ENCODE results near the gene ATG16L2. TPM values are rescaled to one million over a fixed set of nuclear protein-coding genes. Genes with fewer than 3 reads are reported as not detected.
"Not testable (repeated sequence)": the region's sequence is repeated elsewhere in the genome, so short reads cannot be mapped to it uniquely, and the experiment has no call there.

ATG16L2 gene
- total RNA-seq, 2 experiments from 2014 or later: 57.0 to 60.1 TPM

DNA sequence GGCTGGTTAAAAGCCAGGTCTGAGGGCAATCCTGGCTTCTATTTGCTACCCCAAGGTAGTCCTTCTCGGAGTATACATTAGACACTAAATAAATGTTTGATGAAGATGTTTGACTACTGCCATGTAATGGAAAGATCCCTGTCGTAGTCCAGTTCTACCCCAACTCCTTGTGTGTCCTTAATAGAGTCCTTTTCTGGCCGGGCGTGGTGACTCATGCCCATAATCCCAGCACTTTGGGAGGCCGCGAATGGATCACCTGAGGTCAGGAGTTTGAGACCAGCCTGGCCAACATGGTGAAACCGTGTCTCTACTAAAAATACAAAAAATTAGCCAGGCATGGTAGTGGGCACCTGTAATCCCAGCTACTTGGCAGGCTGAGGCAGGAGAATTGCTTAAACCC, 23.0 kb upstream of the ATG16L2 start:
- ChIA-PET CTCF (interaction anchor here (3.7 kb wide), 1 partner anchor 107 kb away, joined by 15 read pairs; no protein-coding TSS in a partner anchor), POLR2A (interaction anchor here (1.7 kb wide), 1 partner anchor 10 kb away, joined by 5 read pairs; no protein-coding TSS in a partner anchor)

DNA sequence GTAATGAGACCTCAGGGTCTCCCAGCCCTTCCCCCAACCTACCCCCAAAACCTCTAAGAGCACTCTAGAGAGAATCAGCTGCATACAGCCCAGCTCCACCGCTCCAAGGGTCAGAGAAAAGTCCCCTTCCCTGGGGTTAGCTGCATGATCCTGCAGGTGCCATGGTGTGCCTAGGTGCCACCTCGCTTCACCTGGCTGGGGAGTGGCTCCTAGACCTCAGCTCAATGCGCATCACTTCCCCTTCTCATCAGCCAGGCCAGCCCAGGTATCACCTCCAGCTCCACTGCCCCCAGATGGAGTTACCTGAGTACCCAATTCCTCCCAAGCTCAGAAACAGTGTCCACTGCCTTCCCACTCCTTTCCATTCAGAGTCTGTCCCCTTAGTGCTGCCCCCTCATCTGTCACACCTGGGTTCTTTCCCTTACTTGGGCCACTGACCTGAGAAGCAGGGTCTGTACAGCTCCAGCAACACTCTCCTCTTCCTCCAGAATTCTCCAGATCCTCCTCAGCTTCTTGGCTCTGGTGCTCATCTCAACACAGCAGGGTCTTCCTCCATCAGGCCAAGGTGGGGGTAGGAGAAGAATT, 21.7 kb upstream of the ATG16L2 start:
- CTCF ChIA-PET: interaction anchor here (0.6 to 4.3 kb wide), 11 partner anchors 10 to 108 kb away, joined by 3 to 59 read pairs (median 3); no protein-coding TSS in a partner anchor
- POLR2A ChIA-PET: interaction anchor here (1.5 to 1.9 kb wide), 2 partner anchors 21 to 70 kb away, joined by 3 to 9 read pairs; no protein-coding TSS in a partner anchor

DNA sequence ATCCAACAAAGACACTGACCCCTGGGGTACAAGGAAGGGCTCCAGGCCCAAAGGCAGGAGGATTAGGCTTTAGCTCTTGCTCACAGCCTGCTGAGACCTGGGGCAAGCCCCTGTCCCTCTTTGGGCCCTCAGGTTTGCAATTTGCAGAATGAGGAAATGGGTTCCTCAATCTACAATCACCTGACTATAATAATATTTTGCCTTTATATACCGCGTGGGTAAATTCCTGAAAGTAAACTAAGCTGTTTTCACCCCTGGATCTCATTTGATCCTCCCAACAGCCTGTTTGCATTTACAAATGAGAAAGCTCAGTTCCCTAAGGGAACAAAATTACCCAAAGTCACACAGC, 21.2 kb upstream of the ATG16L2 start:
- POLR2A ChIA-PET: interaction anchor here (1.3 to 1.9 kb wide), 4 partner anchors 20 to 71 kb away, joined by 3 to 9 read pairs (median 4); no protein-coding TSS in a partner anchor
- CTCF ChIA-PET: interaction anchor here (0.9 to 4.3 kb wide), 10 partner anchors 11 to 109 kb away, joined by 3 to 59 read pairs (median 5); no protein-coding TSS in a partner anchor

DNA sequence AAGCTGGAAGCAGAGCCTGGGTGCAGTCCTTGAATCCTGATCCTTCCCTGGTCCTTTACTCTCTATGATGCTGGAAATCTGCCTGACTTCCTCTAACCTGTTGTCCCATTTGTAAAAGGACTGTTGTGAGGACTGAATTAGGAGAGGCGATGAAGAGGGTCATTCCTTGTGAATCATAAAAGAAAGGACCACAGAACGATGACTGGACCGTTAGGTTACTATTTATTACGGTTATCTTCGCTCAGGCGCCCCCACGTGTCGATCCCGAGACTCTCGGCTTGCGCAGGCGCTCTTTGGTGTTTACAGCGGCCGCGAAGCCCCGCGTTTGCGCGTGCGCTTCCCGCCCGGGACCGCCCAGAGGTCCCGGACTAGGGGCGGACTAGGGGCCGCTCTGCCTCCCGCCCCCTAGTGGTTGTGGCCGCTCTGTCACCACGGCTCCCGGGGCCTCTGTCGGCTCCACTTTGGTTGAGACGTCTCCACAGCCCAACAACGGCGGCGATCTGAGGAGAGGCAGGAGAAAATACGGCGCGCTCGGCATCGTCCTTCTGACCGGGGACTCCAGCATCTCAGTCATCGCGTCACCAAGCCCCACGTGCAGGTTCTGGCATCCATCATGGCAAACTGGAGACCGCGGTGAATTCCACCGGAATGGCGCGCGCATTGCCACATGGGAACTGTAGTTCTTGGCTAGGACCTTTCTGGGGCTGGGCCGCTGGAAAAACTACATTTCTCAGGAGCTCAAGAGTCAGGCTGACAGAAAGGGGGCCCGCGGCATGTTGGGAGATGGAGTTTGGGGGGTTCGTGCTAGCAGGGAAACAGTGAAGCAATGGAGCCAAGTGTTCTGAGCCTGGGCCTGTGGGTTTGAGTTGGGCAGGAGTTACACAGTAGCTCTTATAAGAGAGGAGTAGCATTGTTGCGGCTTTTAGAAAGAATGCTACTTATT, 20.5 kb upstream of the ATG16L2 start, which contains the start of gene STARD10:
STARD10 (minus strand) TSS at position 623 of the 943 bp plus-strand sequence. CDS start 12,866 bp downstream, outside the sequence.
- POLR2A ChIA-PET: interaction anchor here (0.8 to 1.9 kb wide), 9 partner anchors 9 to 72 kb away, joined by 3 to 9 read pairs (median 4); no protein-coding TSS in a partner anchor
- CTCF ChIA-PET: interaction anchor here (0.6 to 4.3 kb wide), 24 partner anchors 11 to 1241 kb away, joined by 3 to 59 read pairs (median 4); partner anchors contain the start of gene ARAP1

DNA sequence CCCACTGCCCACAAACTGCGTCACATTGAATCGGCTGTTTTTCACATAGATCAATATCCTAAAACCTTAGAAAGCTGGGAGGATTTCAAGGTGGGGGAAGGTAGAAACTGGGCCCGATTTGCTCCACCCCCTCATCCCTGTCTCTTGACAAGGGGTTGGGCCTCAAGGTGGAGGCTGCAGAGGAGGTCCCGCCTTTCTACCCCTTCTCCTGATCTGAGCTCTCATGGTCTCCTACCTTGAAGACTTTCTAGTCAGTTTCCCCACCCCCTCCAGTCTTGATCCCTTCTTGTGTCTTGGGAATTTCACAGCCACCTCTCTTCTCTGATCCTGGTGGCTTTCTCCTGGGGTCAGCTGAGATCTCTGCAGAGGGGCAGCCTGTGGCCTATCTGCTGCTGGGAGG, 15.8 kb upstream of the ATG16L2 start:
- ChIA-PET CTCF (interaction anchor here (0.7 kb wide), 1 partner anchor 73 kb away, joined by 3 read pairs; no protein-coding TSS in a partner anchor), POLR2A (interaction anchor here (1.1 kb wide), 1 partner anchor 15 kb away, joined by 3 read pairs; no protein-coding TSS in a partner anchor)

DNA sequence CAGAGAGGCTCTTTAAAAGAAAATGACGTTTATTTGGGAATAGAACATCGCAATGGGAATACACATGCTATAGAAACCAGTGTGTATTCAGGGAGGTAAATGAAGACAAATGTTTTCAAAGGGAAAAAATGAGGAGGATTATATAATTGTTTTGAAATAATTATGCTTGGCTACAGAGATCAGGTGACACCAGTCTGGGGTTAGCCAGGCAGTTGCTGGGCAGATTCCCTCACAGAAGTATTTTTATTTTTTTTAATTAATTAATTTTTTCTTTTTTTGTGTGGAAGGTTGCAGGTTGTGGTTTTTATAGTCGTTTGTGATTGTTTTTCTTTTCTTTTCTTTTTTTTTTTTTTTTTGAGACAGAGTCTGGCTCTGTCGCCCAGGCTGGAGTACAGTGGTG, 14.8 kb upstream of the ATG16L2 start:
- ChIA-PET CTCF (no interaction called here), POLR2A (interaction anchor here (1.1 kb wide), 1 partner anchor 13 kb away, joined by 3 read pairs; no protein-coding TSS in a partner anchor)

DNA sequence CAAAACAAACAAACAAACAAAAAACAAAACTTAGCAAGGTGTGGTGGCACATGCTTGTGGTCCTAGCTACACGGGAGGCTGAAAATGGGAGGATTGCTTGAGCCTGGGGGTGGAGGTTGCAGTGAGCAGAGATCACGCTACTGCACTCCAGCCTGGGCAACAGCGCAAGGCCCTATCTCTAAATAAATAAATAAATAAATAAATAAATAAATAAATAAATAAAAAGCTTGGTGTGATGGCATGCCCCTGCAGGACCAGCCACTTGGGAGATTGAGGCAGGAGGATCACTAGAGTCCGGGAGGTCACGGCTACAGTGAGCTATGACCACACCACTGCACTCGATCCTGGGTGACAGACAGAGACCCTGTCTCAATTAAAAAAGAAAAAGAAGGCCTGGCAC, 11.4 kb upstream of the ATG16L2 start:
- ChIA-PET POLR2A (interaction anchor here (0.6 to 1.1 kb wide), 2 partner anchors 8 to 76 kb away, joined by 3 to 4 read pairs; partner anchors contain the start of gene STARD10), CTCF (no interaction called here)

DNA sequence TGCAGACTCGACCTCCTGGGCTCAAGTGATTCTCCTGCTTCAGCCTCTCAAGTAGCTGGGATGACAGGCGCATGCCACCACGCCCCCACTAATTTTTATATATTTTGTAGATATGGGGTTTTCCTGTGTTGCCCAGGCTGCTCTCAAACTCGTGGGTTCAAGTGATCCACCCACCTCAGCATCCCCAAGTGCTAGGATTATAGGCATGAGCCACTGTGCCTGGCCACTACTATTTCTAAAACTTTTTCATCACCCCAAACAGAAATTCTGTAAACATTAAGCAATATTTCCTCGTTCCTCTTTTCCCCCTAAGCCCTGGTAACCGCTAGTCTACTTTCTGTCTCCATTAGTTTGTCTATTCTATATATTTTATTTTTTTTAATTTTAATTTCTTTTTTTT, 9.0 kb upstream of the ATG16L2 start:
- ChIA-PET CTCF (no interaction called here), POLR2A (no interaction called here)

DNA sequence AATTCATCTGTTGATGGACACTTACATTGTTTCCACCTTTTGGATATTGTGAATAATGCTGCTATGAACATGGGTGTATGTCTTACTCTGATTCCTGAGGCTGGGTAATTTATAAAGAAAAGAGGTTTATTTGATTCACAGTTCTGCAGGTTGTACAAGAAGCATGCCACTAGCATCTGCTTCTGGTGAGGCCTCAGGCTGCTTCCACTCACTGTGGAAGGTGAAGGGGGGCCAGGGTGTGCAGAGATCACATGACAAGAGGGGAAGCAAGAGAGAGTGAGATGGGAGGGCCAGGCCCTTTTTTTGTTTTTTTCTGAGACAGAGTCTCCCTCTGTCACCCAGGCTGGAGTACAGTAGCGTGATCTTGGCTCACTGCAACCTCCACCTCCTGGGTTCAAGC, 7.8 kb upstream of the ATG16L2 start:
- POLR2A ChIA-PET: interaction anchor here (0.6 kb wide), 1 partner anchor 69 kb away, joined by 3 read pairs; no protein-coding TSS in a partner anchor
- CTCF ChIA-PET: not testable (repeated sequence)

DNA sequence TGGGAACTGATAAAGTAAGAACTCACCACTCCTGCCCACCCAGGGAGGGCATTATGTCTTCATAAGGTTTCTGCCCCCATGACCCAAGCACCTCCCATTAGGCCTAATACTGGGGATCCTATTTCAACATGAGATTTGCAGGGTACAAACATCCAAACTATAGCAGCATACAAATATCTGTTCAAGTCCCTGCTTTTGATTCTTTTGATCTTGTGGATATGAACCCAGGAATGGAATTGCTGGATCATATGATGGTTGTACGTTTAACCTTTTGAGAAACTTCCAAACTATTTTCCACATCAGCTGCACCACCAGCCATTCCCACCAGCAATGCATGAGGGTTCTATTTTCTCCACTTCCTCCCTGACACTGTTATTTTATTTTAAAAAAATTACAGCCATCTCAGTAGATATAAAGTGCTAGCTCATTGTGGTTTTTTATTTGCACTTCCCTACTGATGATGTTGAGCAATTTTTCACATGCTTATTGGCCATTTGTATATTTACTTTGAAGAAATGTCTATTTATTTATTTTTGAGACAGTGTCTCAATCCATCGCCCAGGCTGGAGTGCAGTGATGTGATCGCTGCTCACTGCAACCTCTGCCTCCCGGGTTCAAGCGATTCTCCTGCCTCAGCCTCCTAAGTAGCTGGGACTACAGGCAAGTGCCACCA, 7.1 kb upstream of the ATG16L2 start:
- CTCF ChIA-PET: interaction anchor here (0.6 to 0.9 kb wide), 3 partner anchors 13 to 554 kb away, joined by 3 to 4 read pairs (median 3); partner anchors contain the start of gene STARD10
- POLR2A ChIA-PET: no interaction called here

DNA sequence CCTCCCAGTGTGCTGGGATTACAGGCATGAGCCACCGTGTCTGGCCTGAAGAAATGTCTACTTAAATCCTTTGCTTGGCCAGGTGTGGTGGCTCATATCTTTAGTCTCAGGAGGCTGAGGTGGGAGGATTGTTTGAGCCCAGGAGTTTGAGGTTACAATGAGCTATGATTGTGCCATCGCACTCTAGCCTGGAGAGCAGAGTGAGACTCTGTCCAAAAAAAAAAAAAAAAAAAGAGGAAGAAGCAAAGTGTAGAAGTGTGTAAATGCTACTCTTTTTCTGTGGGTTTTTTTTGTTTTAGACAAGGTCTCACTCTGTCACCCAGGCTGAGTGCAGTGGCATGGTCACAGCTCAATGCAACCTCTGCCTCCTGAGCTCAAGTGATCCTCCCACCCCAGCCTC, 6.4 kb upstream of the ATG16L2 start:
- ChIA-PET CTCF (interaction anchor here (0.6 to 0.9 kb wide), 3 partner anchors 14 to 553 kb away, joined by 3 to 4 read pairs (median 3); partner anchors contain the start of gene STARD10), POLR2A (no interaction called here)

DNA sequence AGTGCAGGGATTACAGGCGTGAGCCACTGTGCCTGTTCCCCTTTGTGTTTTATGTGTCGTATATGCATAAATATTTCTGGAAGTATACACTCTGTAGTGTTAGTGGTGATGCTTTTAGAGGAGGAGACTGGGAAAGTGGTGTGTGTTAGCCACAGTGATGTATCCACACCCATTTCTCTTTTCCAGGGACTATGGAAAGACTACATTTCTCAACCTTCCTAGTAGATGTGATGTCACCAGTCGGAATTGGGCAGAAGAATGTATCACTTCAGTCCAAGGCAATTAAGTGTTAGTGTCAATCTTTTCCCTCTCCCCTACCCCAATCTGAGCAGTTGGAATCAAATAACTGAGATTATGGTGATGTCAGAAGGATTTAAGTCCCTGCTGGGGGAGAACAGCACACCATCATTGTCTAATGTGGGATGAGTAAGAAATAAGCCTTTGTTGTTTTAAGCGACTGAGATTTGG, 5.8 kb upstream of the ATG16L2 start:
- ChIA-PET POLR2A (no interaction called here), CTCF (no interaction called here)

DNA sequence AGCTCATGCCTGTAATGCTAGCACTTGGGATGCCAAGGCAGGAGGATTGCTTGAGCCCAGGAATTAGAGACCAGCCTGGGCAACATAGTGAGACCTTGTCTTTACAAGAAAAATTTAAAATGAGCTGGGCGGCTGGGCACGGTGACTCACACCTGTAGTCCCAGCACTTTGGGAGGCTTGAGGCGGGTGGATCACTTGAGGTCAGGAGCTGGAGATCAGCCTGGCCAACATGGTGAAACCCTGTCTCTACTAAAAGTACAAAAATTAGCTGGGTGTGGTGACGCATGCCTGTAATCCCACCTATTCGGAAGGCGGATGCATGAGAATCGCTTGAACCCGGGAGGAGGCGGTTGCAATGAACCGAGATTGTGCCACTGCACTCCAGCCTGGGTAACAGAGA, 2.5 kb upstream of the ATG16L2 start:
- CTCF ChIA-PET: interaction anchor here (0.6 to 4.0 kb wide), 5 partner anchors 17 to 171 kb away, joined by 3 to 21 read pairs (median 5); partner anchors contain the start of gene STARD10
- POLR2A ChIA-PET: not testable (repeated sequence)

DNA sequence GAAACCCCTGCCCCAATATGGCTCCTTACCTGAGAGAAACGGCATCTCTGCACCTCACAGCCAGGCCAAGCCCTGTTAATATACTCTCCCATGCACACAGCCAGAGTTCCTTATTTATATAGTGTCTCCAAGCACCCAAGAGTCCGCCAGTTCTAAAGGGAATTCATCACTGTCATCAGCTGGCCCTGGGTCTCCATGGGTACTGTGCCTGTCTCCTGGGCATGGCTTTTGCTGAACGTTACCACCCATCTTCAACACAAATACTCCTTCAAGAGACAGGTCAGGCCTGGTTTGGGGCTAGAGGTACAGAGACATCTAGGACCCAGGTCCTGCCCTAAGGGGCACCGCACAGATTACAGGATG, 1.6 kb upstream of the ATG16L2 start:
- ChIA-PET POLR2A (interaction anchor here (0.6 to 2.4 kb wide), 6 partner anchors 11 to 109 kb away, joined by 3 to 8 read pairs (median 5); no protein-coding TSS in a partner anchor), CTCF (interaction anchor here (0.8 to 4.0 kb wide), 14 partner anchors 10 to 129 kb away, joined by 3 to 21 read pairs (median 6); partner anchors contain the start of gene STARD10)

DNA sequence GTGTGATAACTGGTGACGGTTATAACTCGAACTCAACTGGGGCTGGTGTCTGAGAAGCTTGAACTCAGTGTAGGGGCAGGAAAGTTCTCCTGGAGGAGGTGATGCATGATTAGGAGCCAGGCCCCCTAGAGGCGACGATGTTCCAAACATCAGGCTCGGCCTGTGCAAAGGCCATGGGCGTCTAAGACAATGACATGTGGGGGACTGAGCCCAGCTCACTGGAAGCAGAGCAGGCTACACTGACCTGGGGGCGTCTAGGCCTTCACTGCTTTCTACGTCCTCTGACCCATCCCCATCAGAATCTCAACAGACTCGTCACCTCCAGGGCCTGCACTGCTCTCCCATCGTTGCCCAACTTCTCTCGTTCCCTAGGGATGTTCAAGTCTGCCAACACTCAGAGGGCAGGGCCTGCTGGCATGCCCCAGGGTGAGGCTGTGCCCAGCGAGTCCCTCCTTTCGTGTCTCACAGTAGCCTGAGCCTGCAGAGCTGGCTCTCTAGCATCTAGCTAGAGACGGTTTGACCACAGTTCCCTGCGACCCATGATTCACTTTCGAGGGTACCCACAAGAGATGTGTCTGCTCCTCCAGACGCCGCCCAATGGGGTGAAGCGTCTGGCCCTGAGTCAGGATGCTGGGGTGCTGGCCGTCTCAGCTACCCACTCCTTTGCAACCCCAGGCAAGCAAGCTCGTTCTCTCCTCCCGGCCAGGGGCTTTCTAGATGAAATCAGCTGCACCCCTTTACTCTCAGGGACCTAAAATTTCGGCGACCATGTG, 1.1 kb upstream of the ATG16L2 start:
- ChIA-PET CTCF (interaction anchor here (0.8 to 4.0 kb wide), 15 partner anchors 9 to 365 kb away, joined by 3 to 21 read pairs (median 4); partner anchors contain the start of gene STARD10), POLR2A (interaction anchor here (0.6 to 2.4 kb wide), 10 partner anchors 10 to 329 kb away, joined by 3 to 9 read pairs (median 4); partner anchors contain the start of genes FCHSD2 and STARD10)

DNA sequence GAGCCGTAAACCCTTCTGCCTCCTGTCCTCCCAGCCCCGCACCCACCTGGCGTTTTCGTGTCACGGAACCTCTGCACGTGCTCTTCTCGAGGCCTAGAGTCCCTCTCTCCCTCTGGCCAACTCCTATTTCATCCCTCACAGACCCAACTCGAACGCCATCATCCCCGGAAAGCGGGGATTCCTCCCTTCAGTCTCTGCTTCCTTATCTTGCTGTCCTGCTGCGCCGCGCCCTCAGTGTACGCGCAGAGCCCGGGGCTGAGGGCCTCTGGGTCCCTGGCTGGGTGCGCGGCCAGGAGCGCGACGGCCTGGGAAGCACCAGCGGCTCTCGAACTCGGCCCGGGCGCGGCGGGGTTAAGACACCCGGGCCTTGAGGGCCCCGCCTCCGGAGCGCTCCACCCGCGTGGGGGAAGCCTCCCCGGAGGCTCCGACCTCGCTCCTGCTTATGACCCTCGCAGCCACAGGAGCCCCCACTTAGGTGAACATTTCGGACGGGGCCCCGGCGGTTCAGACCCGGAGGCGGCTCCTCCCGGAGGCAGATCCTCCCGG, 398 bp upstream of the ATG16L2 start:
- ChIA-PET POLR2A (interaction anchor here (0.6 to 2.4 kb wide), 7 partner anchors 20 to 329 kb away, joined by 3 to 9 read pairs (median 4); partner anchors contain the start of genes FCHSD2 and STARD10), CTCF (interaction anchor here (1.0 to 4.0 kb wide), 11 partner anchors 8 to 365 kb away, joined by 3 to 21 read pairs (median 6); partner anchors contain the start of gene STARD10)

DNA sequence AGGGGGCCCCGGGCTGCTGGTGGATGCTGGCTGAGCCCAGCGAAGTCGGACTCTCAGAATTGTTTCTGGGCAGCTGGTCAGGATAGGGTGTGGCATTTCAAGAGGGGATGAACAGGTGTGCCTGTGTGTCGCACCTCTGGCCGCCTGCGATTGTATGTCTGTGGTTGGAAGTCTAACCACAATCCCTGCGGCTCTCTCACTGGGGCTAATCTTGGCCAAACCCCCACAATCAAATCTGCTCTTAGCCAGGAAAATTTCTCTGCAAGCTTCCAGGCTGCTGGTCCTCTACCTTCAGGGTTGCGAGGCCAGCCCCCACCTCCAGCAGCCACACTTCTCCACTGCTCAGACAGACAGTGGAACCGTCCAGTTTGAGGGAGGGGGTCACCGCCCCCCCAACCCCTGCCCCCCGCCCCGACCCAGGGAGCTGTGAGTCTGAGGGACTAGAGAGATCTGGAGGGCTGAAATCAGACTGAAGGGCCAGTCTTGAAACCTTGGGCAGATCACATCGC, 953 bp downstream of the ATG16L2 start:
- ChIA-PET POLR2A (interaction anchor here (0.7 to 1.6 kb wide), 2 partner anchors 13 to 21 kb away, joined by 5 to 7 read pairs; partner anchors contain the start of gene STARD10), CTCF (interaction anchor here (0.7 to 2.0 kb wide), 6 partner anchors 11 to 330 kb away, joined by 3 to 7 read pairs (median 4); partner anchors contain the start of gene STARD10)

All from activated CD8-positive, alpha-beta memory T cell treated with anti-CD3 and anti-CD28 coated beads for 36 hours (primary cell).